ENCODE results near the gene EXOC4.

The EXOC4 gene

DNA sequence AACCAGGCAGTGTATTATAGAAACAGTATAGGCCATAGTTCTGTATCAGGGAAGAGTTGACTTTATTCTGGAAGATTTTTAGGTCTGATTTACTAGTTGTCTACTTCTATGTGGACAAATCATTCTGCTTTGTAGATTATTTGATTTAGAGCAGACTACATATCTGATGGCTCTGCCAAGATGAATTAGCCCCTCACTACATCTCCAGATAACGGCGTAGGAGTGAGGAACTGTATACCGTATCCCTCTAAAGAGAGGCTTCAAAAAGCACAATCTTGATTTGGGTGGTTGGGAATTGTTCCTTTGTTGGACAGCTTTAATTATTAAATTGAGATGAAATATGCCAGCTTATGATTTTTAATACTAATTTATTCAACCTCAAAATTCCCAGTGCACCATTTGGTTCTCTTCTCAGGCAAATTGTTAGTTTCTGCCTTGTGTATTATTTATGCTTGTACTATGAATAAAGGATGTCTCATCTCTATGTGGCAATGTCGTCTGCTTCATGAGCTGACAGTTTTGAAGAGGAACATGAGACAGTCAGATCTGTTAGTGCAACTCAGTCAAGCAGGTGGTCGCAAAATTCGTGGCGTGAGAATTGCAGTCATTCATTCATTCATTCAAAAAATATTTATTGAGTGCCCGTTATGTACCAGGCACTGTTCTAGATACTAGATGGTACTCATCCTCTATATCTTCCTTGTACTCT lies 422.8 kb downstream of the EXOC4 start:
- H3K9me3 ChIP-seq (ENCODE audit: control insufficient read depth, low read length): no peaks in the 10 kb centered on the region
- H3K4me1 ChIP-seq (ENCODE audit: control insufficient read depth, insufficient read depth, low read length, poor library complexity, severe bottlenecking): no peaks in the 10 kb centered on the region
- 96 to 100% methylated on average over 1 to 5 of the region's 8 CpGs for WGBS, 2 experiments (ENCODE audit: insufficient coverage in 2 of 2)
- no peak overlapping the region for H3K4me3 ChIP-seq (ENCODE audit: extremely low read depth, insufficient read depth, low read length, poor library complexity, severe bottlenecking)
- H3K27ac ChIP-seq (ENCODE audit: low read depth, low read length, severe bottlenecking): no peak overlapping the region
- H3K36me3 ChIP-seq (ENCODE audit: control insufficient read depth, insufficient read depth, low read length): no peaks in the 10 kb centered on the region

DNA sequence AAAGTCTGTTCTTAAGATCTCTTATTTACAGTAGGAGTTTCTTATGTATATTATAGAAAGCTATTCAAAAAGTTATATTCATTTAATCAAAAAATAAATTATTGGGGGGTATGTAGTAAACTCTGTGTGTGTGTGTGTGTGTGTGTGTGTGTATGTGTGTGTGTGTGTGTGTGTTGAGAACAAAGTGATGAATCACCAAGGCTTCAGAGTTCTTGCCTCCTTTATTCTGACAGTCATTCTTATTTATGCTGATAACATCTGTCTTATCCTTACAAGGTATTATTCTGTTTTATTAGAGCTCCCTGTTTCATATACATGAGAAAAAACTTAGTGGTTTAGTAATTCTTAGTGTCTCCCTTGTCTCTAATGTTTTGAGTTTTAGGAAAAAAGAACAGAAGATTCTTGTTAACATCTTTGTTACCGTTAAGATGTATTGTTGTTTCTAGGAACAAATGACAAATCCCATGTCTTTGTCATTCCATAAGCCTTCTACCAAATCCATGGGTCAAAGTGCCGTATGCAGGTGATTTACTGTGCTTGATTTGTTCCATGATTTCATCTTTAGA lies 424.0 kb downstream of the EXOC4 start:
- H3K27ac ChIP-seq (ENCODE audit: low read depth, low read length, severe bottlenecking): no peak overlapping the region
- no peak overlapping the region for H3K4me3 ChIP-seq (ENCODE audit: extremely low read depth, insufficient read depth, low read length, poor library complexity, severe bottlenecking)
- 83% methylated on average over 1 of the region's 2 CpGs; no CpG with 5 or more reads in 1 of the 2 experiments for WGBS, 2 experiments (ENCODE audit: insufficient coverage in 2 of 2)
- H3K36me3 ChIP-seq (ENCODE audit: control insufficient read depth, insufficient read depth, low read length): no peaks in the 10 kb centered on the region
- no peaks in the 10 kb centered on the region for H3K4me1 ChIP-seq (ENCODE audit: control insufficient read depth, insufficient read depth, low read length, poor library complexity, severe bottlenecking)
- H3K9me3 ChIP-seq (ENCODE audit: control insufficient read depth, low read length): no peaks in the 10 kb centered on the region

DNA sequence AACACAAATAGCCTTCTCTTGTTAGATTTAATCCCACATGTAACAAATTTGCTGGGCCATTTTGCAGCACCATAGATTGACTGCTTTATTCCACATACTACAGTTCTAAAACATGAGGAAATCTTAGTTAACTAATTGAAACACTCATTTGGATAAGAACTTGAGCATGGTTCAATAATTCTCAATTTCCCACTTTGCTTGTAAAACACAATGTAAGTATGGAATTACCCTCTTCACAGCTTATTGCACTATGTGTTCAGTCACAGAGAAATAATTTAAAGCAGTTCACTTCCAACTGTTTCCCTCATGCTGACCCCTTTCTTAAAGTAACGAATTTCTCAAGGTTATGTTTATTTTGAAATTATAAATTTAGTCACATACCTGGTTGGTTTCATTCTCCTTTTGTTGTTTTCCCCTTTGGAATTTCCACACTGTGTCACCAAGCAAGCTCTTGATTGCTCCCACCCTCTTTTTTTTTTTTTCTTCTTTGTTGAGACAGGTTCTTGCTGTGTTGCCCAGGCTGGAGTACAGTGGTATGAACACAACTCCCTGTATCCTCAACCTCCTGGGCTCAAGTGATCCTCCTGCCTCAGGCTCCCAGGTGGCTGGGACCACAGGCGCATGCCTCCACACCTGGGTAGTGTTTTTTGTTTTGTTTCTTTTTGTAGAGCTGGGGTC lies 425.4 kb downstream of the EXOC4 start:
- no peaks in the 10 kb centered on the region for H3K36me3 ChIP-seq (ENCODE audit: control insufficient read depth, insufficient read depth, low read length)
- no CpG with 5 or more reads among the region's 2 CpGs for WGBS, 2 experiments (ENCODE audit: insufficient coverage in 2 of 2)
- no peaks in the 10 kb centered on the region for H3K4me1 ChIP-seq (ENCODE audit: control insufficient read depth, insufficient read depth, low read length, poor library complexity, severe bottlenecking)
- no peak overlapping the region for H3K27ac ChIP-seq (ENCODE audit: low read depth, low read length, severe bottlenecking)
- H3K4me3 ChIP-seq (ENCODE audit: extremely low read depth, insufficient read depth, low read length, poor library complexity, severe bottlenecking): no peak overlapping the region
- H3K9me3 ChIP-seq (ENCODE audit: control insufficient read depth, low read length): no peaks in the 10 kb centered on the region

DNA sequence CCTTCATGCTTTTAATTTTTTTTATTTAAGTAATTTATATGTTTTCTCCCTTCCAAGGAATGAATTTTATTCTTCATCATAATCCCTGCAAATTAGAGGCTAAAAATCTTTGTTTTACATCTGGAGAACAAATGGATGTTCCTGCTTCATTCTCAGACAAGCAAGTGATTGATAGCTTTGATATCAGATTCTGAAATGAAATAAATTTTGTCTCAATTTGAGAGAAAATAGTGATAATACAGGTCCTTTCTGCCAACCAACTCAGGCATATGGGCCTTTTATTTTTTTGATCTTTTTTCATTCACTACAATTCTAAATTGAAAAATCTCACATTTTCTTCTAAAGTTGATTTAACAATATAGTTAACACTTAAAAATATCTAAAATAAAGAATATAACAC lies 427.1 kb downstream of the EXOC4 start:
- Histone ChIP-seq H3K4me1 (ENCODE audit: control insufficient read depth, insufficient read depth, low read length, poor library complexity, severe bottlenecking) (no peaks in the 10 kb centered on the region), H3K36me3 (ENCODE audit: control insufficient read depth, insufficient read depth, low read length) (no peaks in the 10 kb centered on the region), H3K27ac (ENCODE audit: low read depth, low read length, severe bottlenecking) (no peak overlapping the region), H3K4me3 (ENCODE audit: extremely low read depth, insufficient read depth, low read length, poor library complexity, severe bottlenecking) (no peak overlapping the region), H3K9me3 (ENCODE audit: control insufficient read depth, low read length) (no peaks in the 10 kb centered on the region)

DNA sequence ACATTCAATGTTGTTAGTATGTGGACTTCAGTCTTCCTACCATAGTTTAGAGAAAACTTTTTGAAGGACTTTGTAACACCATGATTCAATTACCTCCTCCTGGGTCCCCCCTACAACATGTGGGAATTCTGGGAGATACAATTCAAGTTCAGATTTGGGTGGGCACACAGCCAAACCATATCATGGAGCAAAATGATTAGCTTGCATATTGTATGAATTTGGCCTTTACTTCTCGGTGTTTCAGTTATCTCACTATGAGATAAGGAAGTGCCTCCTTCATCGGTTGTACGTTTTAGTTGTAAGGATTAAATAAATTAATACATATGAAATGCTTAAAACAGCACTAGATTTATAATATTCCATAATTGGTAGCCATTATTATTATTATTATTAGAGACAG lies 428.7 kb downstream of the EXOC4 start:
- WGBS, 2 experiments (ENCODE audit: insufficient coverage in 2 of 2): no CpG with 5 or more reads among the region's 3 CpGs
- no peak overlapping the region for H3K27ac ChIP-seq (ENCODE audit: low read depth, low read length, severe bottlenecking)
- no peaks in the 10 kb centered on the region for H3K36me3 ChIP-seq (ENCODE audit: control insufficient read depth, insufficient read depth, low read length)
- H3K4me3 ChIP-seq (ENCODE audit: extremely low read depth, insufficient read depth, low read length, poor library complexity, severe bottlenecking): no peak overlapping the region
- no peaks in the 10 kb centered on the region for H3K9me3 ChIP-seq (ENCODE audit: control insufficient read depth, low read length)
- no peaks in the 10 kb centered on the region for H3K4me1 ChIP-seq (ENCODE audit: control insufficient read depth, insufficient read depth, low read length, poor library complexity, severe bottlenecking)

DNA sequence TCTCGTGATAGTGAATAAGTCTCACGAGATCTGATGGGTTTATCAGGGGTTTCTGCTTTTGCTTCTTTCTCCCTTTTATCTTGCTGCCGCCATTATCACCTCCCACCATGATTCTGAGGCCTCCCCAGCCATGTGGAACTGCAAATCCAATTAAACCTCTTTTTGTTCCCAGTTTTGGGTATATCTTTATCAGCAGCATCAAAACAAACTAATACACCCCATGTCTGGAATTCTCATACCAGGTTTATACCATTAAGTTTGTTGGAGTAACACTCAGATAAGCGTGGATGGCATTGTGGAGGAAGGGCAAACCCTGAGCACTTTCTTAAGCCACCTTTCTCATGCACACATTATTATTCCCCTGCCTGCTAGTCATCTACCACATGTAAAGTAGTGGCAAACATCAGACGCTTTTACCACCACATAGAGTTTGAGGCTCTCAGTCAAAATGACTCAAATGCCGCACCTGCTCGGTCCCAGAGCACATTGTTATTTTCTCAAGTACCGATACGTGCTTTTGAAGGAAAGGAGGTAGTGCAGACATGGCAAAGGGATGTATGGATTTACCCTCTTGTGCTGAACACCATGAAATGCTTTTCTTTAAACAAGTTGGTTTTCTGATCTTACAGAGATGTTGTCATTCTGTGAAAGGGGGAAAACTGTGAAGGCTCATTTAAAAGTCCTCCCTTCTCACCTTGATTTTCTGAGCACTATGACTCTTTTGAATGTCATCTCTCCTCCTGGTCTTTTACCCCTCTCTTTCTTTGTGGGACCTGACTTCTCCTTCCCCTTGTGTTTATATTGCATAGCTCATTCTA lies 429.7 kb downstream of the EXOC4 start:
- no peak overlapping the region for H3K27ac ChIP-seq (ENCODE audit: low read depth, low read length, severe bottlenecking)
- 74 to 86% methylated on average over 6 of the region's 9 CpGs for WGBS, 2 experiments (ENCODE audit: insufficient coverage in 2 of 2)
- no peaks in the 10 kb centered on the region for H3K4me1 ChIP-seq (ENCODE audit: control insufficient read depth, insufficient read depth, low read length, poor library complexity, severe bottlenecking)
- H3K4me3 ChIP-seq (ENCODE audit: extremely low read depth, insufficient read depth, low read length, poor library complexity, severe bottlenecking): no peak overlapping the region
- no peaks in the 10 kb centered on the region for H3K9me3 ChIP-seq (ENCODE audit: control insufficient read depth, low read length)
- H3K36me3 ChIP-seq (ENCODE audit: control insufficient read depth, insufficient read depth, low read length): no peaks in the 10 kb centered on the region

DNA sequence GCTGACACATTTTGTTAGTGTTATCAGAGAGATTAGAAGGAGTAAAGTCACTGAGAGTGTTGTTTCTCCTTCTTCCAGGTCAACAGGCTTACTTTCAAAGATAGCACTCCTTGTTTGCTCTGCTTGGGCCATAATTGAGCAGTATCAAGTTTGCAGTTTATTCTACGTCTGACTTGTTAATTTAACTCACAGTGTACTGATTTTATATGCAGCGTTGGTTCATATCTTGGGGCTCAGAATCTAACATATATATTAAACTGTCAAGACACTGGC lies 430.2 kb downstream of the EXOC4 start:
- H3K9me3 ChIP-seq (ENCODE audit: control insufficient read depth, low read length): no peaks in the 10 kb centered on the region
- no CpG with 5 or more reads among the region's 2 CpGs for WGBS, 2 experiments (ENCODE audit: insufficient coverage in 2 of 2)
- no peak overlapping the region for H3K27ac ChIP-seq (ENCODE audit: low read depth, low read length, severe bottlenecking)
- H3K36me3 ChIP-seq (ENCODE audit: control insufficient read depth, insufficient read depth, low read length): no peaks in the 10 kb centered on the region
- no peak overlapping the region for H3K4me3 ChIP-seq (ENCODE audit: extremely low read depth, insufficient read depth, low read length, poor library complexity, severe bottlenecking)
- H3K4me1 ChIP-seq (ENCODE audit: control insufficient read depth, insufficient read depth, low read length, poor library complexity, severe bottlenecking): no peaks in the 10 kb centered on the region

DNA sequence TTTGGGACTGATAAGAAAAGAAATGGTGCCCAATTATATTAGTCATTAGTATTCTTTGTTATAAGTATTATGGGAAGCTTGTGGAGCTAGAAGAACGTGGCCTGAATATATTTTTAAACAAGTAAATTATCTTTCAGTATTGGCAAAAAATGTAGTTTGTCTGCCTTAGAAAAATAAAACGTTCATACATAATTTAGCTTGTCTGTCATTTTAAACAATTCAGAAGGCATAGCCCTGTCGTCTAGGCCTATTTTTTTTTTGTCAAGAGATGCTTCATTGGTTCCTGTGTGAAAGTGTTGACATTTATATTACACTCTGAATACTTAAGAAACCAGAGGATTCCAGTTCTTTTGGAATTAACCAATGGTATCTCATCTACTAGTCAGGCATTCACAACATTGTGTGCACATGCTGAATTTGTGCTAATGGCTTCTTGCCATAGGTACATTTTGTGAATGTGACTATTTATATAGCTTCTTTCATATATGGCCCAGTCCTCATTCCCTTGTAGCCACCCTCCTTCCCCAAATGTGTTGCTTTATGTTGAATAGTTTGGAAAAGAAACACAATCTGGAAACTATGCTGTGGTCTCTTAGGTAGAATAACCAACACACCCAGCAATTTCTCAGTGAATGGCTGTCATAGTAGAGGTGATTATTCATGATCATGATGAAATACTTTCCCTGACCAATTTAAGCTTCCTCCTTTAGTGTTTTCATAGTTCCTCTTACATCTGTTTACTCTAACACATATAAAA lies 435.8 kb downstream of the EXOC4 start:
- H3K4me3 ChIP-seq (ENCODE audit: extremely low read depth, insufficient read depth, low read length, poor library complexity, severe bottlenecking): no peak overlapping the region
- H3K9me3 ChIP-seq (ENCODE audit: control insufficient read depth, low read length): no peaks in the 10 kb centered on the region
- H3K36me3 ChIP-seq (ENCODE audit: control insufficient read depth, insufficient read depth, low read length): no peaks in the 10 kb centered on the region
- no peaks in the 10 kb centered on the region for H3K4me1 ChIP-seq (ENCODE audit: control insufficient read depth, insufficient read depth, low read length, poor library complexity, severe bottlenecking)
- H3K27ac ChIP-seq (ENCODE audit: low read depth, low read length, severe bottlenecking): no peak overlapping the region
- no CpG with 5 or more reads among the region's 3 CpGs for WGBS, 2 experiments (ENCODE audit: insufficient coverage in 2 of 2)

DNA sequence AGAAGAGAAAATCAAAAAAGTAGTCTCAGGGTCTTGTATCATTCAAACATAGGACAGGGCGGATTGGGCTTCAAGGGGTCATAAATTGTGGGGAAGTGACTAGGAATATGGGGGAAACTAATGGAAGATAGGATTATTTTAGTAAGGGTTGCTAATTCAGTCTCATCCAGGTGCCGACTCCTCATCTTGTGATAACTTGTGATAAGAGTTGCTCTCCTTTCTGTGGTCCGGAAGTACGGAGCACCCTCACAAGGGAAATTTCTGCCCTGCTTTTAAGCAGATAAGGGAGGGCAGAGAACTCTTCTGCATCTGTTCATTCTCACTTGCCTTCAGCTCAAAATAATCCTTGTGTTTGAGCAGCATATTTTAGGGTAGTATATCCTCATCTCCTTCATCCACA lies 437.9 kb downstream of the EXOC4 start:
- Histone ChIP-seq H3K9me3 (ENCODE audit: control insufficient read depth, low read length) (no peaks in the 10 kb centered on the region), H3K4me3 (ENCODE audit: extremely low read depth, insufficient read depth, low read length, poor library complexity, severe bottlenecking) (no peak overlapping the region), H3K27ac (ENCODE audit: low read depth, low read length, severe bottlenecking) (no peak overlapping the region), H3K36me3 (ENCODE audit: control insufficient read depth, insufficient read depth, low read length) (no peaks in the 10 kb centered on the region), H3K4me1 (ENCODE audit: control insufficient read depth, insufficient read depth, low read length, poor library complexity, severe bottlenecking) (no peaks in the 10 kb centered on the region)
- WGBS, 2 experiments (ENCODE audit: insufficient coverage in 2 of 2): 84 to 93% methylated on average over 2 of the region's 4 CpGs

DNA sequence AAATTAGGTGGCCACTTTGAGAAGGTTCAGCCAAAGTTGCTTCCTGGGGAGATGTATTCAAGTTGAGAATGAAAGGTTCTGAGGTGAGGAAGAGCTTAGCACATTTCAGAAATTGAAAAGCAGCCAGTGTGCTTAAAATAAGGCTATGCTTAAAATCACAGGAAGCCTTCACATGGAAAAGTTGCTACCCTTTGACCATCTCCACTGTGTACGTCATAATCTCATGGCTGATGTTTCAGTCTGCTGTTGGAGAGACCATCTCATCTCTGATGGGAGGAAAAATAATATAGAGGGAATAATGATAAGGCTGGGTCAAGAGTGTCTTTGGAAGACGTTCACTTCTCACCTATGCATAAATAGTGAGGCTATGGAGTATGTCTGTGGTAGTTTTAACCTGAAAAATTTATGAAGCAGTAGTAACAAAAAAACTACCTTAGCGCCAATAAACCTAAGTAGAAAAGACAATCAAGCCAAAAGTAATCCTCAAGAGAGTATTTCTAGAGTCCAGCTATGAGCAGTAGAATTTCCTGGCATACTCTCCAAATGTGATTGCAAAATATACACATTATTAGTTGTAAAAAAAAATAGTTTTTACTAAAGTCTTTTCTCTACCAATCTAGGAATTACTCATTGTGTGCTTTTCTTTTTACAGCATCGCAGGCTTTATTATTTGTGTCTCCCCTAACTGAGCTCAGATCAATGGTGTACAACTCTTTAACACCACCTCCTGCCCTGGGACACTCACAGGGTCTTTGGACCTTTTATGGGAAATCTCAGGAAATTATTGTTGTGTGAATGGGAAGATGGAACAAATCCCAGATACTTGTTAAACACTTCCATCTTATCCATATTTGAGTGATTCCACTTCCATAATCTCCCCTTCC lies 439.1 kb downstream of the EXOC4 start:
- WGBS, 2 experiments (ENCODE audit: insufficient coverage in 2 of 2): 94% methylated on average over 2 of the region's 4 CpGs; no CpG with 5 or more reads in 1 of the 2 experiments
- Histone ChIP-seq H3K4me3 (ENCODE audit: extremely low read depth, insufficient read depth, low read length, poor library complexity, severe bottlenecking) (no peak overlapping the region), H3K27ac (ENCODE audit: low read depth, low read length, severe bottlenecking) (no peak overlapping the region), H3K4me1 (ENCODE audit: control insufficient read depth, insufficient read depth, low read length, poor library complexity, severe bottlenecking) (no peaks in the 10 kb centered on the region), H3K36me3 (ENCODE audit: control insufficient read depth, insufficient read depth, low read length) (no peaks in the 10 kb centered on the region), H3K9me3 (ENCODE audit: control insufficient read depth, low read length) (no peaks in the 10 kb centered on the region)
